Panc1 (cell line): ENCODE results near the gene DNAH6. TPM values are rescaled to one million over a fixed set of nuclear protein-coding genes. Genes with fewer than 3 reads are reported as not detected.

Experiments used
- ATAC-seq: fragments of 200-7000 bp; cut with Tn5 transposase; 2 replicates; pipeline ENCODE4 v1.9.1; 2020; ENCODE audit warnings: mild to moderate bottlenecking, moderate library complexity
- BruUV-seq: library from RNA; stranded (reverse); fragments of 400-500 nt; replicated peaks from 2 replicates; lab custom pipeline; 2021; lab: Mats Ljungman, UMichigan
- CTCF ChIA-PET: fragments of 300-600 bp; sonication (Branson Sonifier 250); formaldehyde crosslinking; loops from one replicate; lab custom pipeline; 2022; ENCODE audit warnings: antibody characterized with exemption; lab: Charles Lee
- POLR2A ChIA-PET: fragments of 300-600 bp; sonication (Branson Sonifier 250); formaldehyde crosslinking; loops from one replicate; lab custom pipeline; 2022; ENCODE audit warnings: antibody characterized with exemption; lab: Charles Lee
- DNase-seq: peaks from one replicate; pipeline ENCODE4 v3.0.0-alpha.2; 2010; ENCODE audit warnings: low read depth, low spot score
- H3K27ac ChIP-seq: 2 replicates; pipeline ENCODE4 v1.5.1; 2011; ENCODE audit warnings: mild to moderate bottlenecking, low read length, inconsistent platforms
- H3K27me3 ChIP-seq: fragments of 200-500 bp; sonication (Bioruptor generic); 2 replicates; pipeline ENCODE4 v1.6.0; 2014; ENCODE audit warnings: low read length, inconsistent platforms; ENCODE audit not compliant: control insufficient read depth, insufficient read depth
- H3K36me3 ChIP-seq: fragments of 200-500 bp; sonication (Bioruptor generic); 2 replicates; pipeline ENCODE4 v1.5.1; 2014; ENCODE audit warnings: inconsistent platforms, mild to moderate bottlenecking, low read length, moderate library complexity; ENCODE audit not compliant: control insufficient read depth, insufficient read depth
- H3K4me1 ChIP-seq: 2 replicates; pipeline ENCODE4 v1.5.1; 2011; ENCODE audit warnings: inconsistent platforms, mild to moderate bottlenecking, low read length, moderate library complexity; ENCODE audit not compliant: control insufficient read depth, insufficient read depth
- H3K4me3 ChIP-seq, 2 experiments: 2 replicates each; pipeline ENCODE4 v1.5.1; 2011 to 2012; ENCODE audit warnings: low read depth in 2 of 2, low read length in 2 of 2, mild to moderate bottlenecking in 2 of 2, inconsistent platforms in 1 of 2, moderate library complexity in 1 of 2
- H3K9me3 ChIP-seq: fragments of 200-500 bp; sonication (Bioruptor generic); 2 replicates; pipeline ENCODE4 v1.5.1; 2014; ENCODE audit warnings: low read depth, mild to moderate bottlenecking, inconsistent platforms, low read length, moderate library complexity; ENCODE audit not compliant: control insufficient read depth, insufficient read depth
- CTCF ChIP-seq: fragments of 450-650 bp; IDR thresholded peaks from 2 replicates; pipeline ENCODE4 v1.5.1; 2017; ENCODE audit warnings: mild to moderate bottlenecking
- POLR2AphosphoS5 ChIP-seq: IDR thresholded peaks from 2 replicates; pipeline ENCODE4 v1.6.1; 2012; ENCODE audit warnings: mild to moderate bottlenecking, low read depth, low read length, moderate library complexity
- REST ChIP-seq, 2 experiments: IDR thresholded peaks; 2 replicates each; pipeline ENCODE4 v1.6.1; 2011 to 2012; ENCODE audit warnings: low read depth in 2 of 2, control low read depth in 1 of 2, low read length in 1 of 2, mild to moderate bottlenecking in 1 of 2, moderate library complexity in 1 of 2; ENCODE audit not compliant: insufficient read depth in 1 of 2
- SIN3A ChIP-seq: IDR thresholded peaks from 2 replicates; pipeline ENCODE4 v1.6.1; 2012; ENCODE audit warnings: low read depth, mild to moderate bottlenecking, low read length, moderate library complexity, borderline replicate concordance; ENCODE audit not compliant: insufficient read depth
- TCF7L2 ChIP-seq: IDR thresholded peaks from 2 replicates; pipeline ENCODE4 v1.6.1; 2011; ENCODE audit warnings: mild to moderate bottlenecking, low read depth, low read length, inconsistent platforms
- in situ Hi-C: cut with HindIII; loops from 2 replicates; pipeline ENCODE4 v1.10.0; 2016; ENCODE audit warnings: low sequenced_read_pairs, low pct_unique_long_range_greater_than_20kb
- intact Hi-C: fragments of 100-400 bp; cut with micrococcal nuclease; formaldehyde crosslinking; loops from one replicate; pipeline ENCODE4 v1.10.0; 2022; ENCODE audit not compliant: unreplicated experiment
- total RNA-seq: library from RNA; stranded (reverse); gene quantifications from one replicate; pipeline ENCODE4 v1.2.1, GENCODE V29; 2021; ENCODE audit not compliant: unreplicated experiment

DNAH6 gene
- total RNA-seq, 1 experiment from 2014 or later, result 0.26 TPM

GRCh38 chr2:84491256-84491655 lies 25.0 kb upstream of the DNAH6 start:
- in situ Hi-C loops, result no loop called here
- CTCF ChIA-PET, result no interaction called here
- BruUV-seq, result no TSS peak
- no peaks in the 10 kb centered on the region for H3K36me3 ChIP-seq
- no peak for TF ChIP-seq SIN3A
- TF ChIP-seq REST (IDR thresholded peaks at IDR 0.05; ENCODE audit: insufficient read depth in 1 of 2, low read depth in 2 of 2, low read length in 1 of 2), result no peak
- TF ChIP-seq TCF7L2, result no peak
- no peak for TF ChIP-seq CTCF
- TF ChIP-seq POLR2AphosphoS5, result no peak
- DNase-seq, result no peak
- no peak overlapping the region for H3K27ac ChIP-seq
- no peak overlapping the region for H3K4me3 ChIP-seq
- intact Hi-C loops, result no loop called here
- no peak for ATAC-seq
- no peaks in the 10 kb centered on the region; the same call in 1 of the 2 replicates for H3K27me3 ChIP-seq
- H3K9me3 ChIP-seq, result no peaks in the 10 kb centered on the region
- no peaks in the 10 kb centered on the region for H3K4me1 ChIP-seq
- POLR2A ChIA-PET, result no interaction called here

GRCh38 chr2:84491741-84492140 lies 24.6 kb upstream of the DNAH6 start:
- in situ Hi-C loops, result no loop called here
- no peak for TF ChIP-seq CTCF
- no peak for TF ChIP-seq SIN3A
- no peak for TF ChIP-seq TCF7L2
- no peak for TF ChIP-seq POLR2AphosphoS5
- TF ChIP-seq REST (IDR thresholded peaks at IDR 0.05; ENCODE audit: insufficient read depth in 1 of 2, low read depth in 2 of 2, low read length in 1 of 2), result no peak

More at GRCh38 chr2:84491741-84492140, 24.6 kb upstream of the DNAH6 start:
- no TSS peak for BruUV-seq
- CTCF ChIA-PET, result no interaction called here
- Histone ChIP-seq H3K9me3 (no peaks in the 10 kb centered on the region), H3K36me3 (no peaks in the 10 kb centered on the region), H3K4me1 (no peaks in the 10 kb centered on the region), H3K27ac (no peak overlapping the region), H3K27me3 (no peaks in the 10 kb centered on the region; the same call in 1 of the 2 replicates), H3K4me3 (no peak overlapping the region)
- intact Hi-C loops, result no loop called here
- DNase-seq (no peak), ATAC-seq (no peak)
- POLR2A ChIA-PET, result no interaction called here
